Activated CD8-positive, alpha-beta memory T cell treated with anti-CD3 and anti-CD28 coated beads, Interleukin-2, amount 10 ng/mL, durations not matched to agents 7 days and 5 days (primary cell): ENCODE measurements around the gene GPC4. TPM values are rescaled to one million over a fixed set of nuclear protein-coding genes. Genes with fewer than 3 reads are reported as not detected.
"Not testable (repeated sequence)": the region's sequence is repeated elsewhere in the genome, so short reads cannot be mapped to it uniquely, and the experiment has no call there.

Experiments used
- ATAC-seq: fragments of 150-1000 bp; cut with Tn5 transposase; one replicate; pipeline ENCODE4 v1.10.0; 2021; ENCODE audit warnings: moderate library complexity
- CTCF ChIA-PET: fragments of 350-600 bp; sonication (Branson Sonifier 250); formaldehyde crosslinking; loops from one replicate; lab custom pipeline; 2021; ENCODE audit warnings: antibody characterized with exemption; lab: Charles Lee
- DNase-seq: peaks from one replicate; pipeline ENCODE4 v3.0.0-alpha.2; 2020
- H3K27ac Mint-ChIP-seq: one replicate; pipeline ENCODE4 v1.8.0; 2021; ENCODE audit warnings: mild to moderate bottlenecking, mixed read lengths
- H3K27me3 Mint-ChIP-seq: one replicate; pipeline ENCODE4 v1.8.0; 2021; ENCODE audit warnings: mixed read lengths
- H3K36me3 Mint-ChIP-seq: one replicate; pipeline ENCODE4 v1.8.0; 2021; ENCODE audit warnings: mild to moderate bottlenecking, mixed read lengths
- H3K4me1 Mint-ChIP-seq: one replicate; pipeline ENCODE4 v1.8.0; 2021; ENCODE audit warnings: mixed read lengths
- H3K4me3 Mint-ChIP-seq: one replicate; pipeline ENCODE4 v1.8.0; 2021; ENCODE audit warnings: mild to moderate bottlenecking, moderate library complexity, mixed read lengths
- H3K9me3 Mint-ChIP-seq: one replicate; pipeline ENCODE4 v1.8.0; 2022; ENCODE audit warnings: low read depth, mixed read lengths
- total RNA-seq, 2 experiments: library from RNA; stranded (reverse); gene quantifications; one replicate each; pipeline ENCODE4 v1.2.3, GENCODE V29; 2021

Gene GPC4
- total RNA-seq, 2 experiments from 2014 or later: not detected

- Mint-ChIP-seq H3K27ac (no peak overlapping the region), H3K4me3 (no peak overlapping the region), H3K36me3 (no peaks in the 10 kb centered on the region), H3K9me3 (no peaks in the 10 kb centered on the region), H3K4me1 (no peaks in the 10 kb centered on the region), H3K27me3 (no peaks in the 10 kb centered on the region)
- CTCF ChIA-PET: interaction anchor here (0.9 kb wide), 1 partner anchor 335 kb away, joined by 3 read pairs; no protein-coding TSS in a partner anchor
- DNase-seq: no peak
- no peak for ATAC-seq
Measured at GRCh38 chrX:133335027-133335426, 80.3 kb downstream of the GPC4 start.

- CTCF ChIA-PET: interaction anchor here (1.5 kb wide), 1 partner anchor 15 kb away, joined by 3 read pairs; no protein-coding TSS in a partner anchor
- Mint-ChIP-seq H3K27ac (no peak overlapping the region), H3K4me3 (no peak overlapping the region), H3K36me3 (no peaks in the 10 kb centered on the region), H3K9me3 (no peaks in the 10 kb centered on the region), H3K27me3 (no peaks in the 10 kb centered on the region), H3K4me1 (no peaks in the 10 kb centered on the region)
- no peak for DNase-seq
- no peak for ATAC-seq
Measured at GRCh38 chrX:133333154-133333750, 82.0 kb downstream of the GPC4 start.

GRCh38 chrX:133332737-133333136 is 82.6 kb downstream of the GPC4 start:
- H3K27ac Mint-ChIP-seq: no peak overlapping the region
- ATAC-seq: no peak
- H3K27me3 Mint-ChIP-seq: no peaks in the 10 kb centered on the region
- H3K4me3 Mint-ChIP-seq: no peak overlapping the region
- no peaks in the 10 kb centered on the region for H3K9me3 Mint-ChIP-seq
- no peak for DNase-seq
- no peaks in the 10 kb centered on the region for H3K36me3 Mint-ChIP-seq
- CTCF ChIA-PET: interaction anchor here (1.5 kb wide), 1 partner anchor 15 kb away, joined by 3 read pairs; no protein-coding TSS in a partner anchor
- H3K4me1 Mint-ChIP-seq: no peaks in the 10 kb centered on the region

GRCh38 chrX:133330956-133331355 is 84.3 kb downstream of the GPC4 start:
- Mint-ChIP-seq H3K27ac (no peak overlapping the region), H3K9me3 (no peaks in the 10 kb centered on the region), H3K4me1 (no peaks in the 10 kb centered on the region), H3K36me3 (no peaks in the 10 kb centered on the region), H3K27me3 (no peaks in the 10 kb centered on the region), H3K4me3 (no peak overlapping the region)
- ATAC-seq (no peak), DNase-seq (no peak)
- CTCF ChIA-PET: no interaction called here

- Mint-ChIP-seq H3K36me3 (no peaks in the 10 kb centered on the region), H3K4me3 (no peak overlapping the region), H3K27ac (no peak overlapping the region), H3K27me3 (no peaks in the 10 kb centered on the region), H3K4me1 (no peaks in the 10 kb centered on the region), H3K9me3 (no peaks in the 10 kb centered on the region)
- CTCF ChIA-PET: no interaction called here
- no peak for ATAC-seq
- DNase-seq: no peak
Measured at GRCh38 chrX:133325422-133325821, 89.9 kb downstream of the GPC4 start.

GRCh38 chrX:133323431-133323830 is 91.9 kb downstream of the GPC4 start:
- H3K9me3 Mint-ChIP-seq: no peaks in the 10 kb centered on the region
- no peaks in the 10 kb centered on the region for H3K36me3 Mint-ChIP-seq
- no peaks in the 10 kb centered on the region for H3K27me3 Mint-ChIP-seq
- H3K4me3 Mint-ChIP-seq: no peak overlapping the region
- DNase-seq (no peak), ATAC-seq (no peak)
- no peaks in the 10 kb centered on the region for H3K4me1 Mint-ChIP-seq
- CTCF ChIA-PET: no interaction called here
- no peak overlapping the region for H3K27ac Mint-ChIP-seq

GRCh38 chrX:133322269-133322668 is 93.0 kb downstream of the GPC4 start:
- ATAC-seq, H3K36me3 Mint-ChIP-seq, H3K27ac Mint-ChIP-seq, H3K9me3 Mint-ChIP-seq, H3K27me3 Mint-ChIP-seq, H3K4me3 Mint-ChIP-seq, DNase-seq, H3K4me1 Mint-ChIP-seq, CTCF ChIA-PET: not testable (repeated sequence)

GRCh38 chrX:133321451-133321850 is 93.8 kb downstream of the GPC4 start:
- Mint-ChIP-seq H3K4me3 (no peak overlapping the region), H3K9me3 (no peaks in the 10 kb centered on the region), H3K27me3 (no peaks in the 10 kb centered on the region), H3K36me3 (no peaks in the 10 kb centered on the region), H3K27ac (no peak overlapping the region), H3K4me1 (no peaks in the 10 kb centered on the region)
- CTCF ChIA-PET: no interaction called here
- DNase-seq (no peak), ATAC-seq (no peak)

GRCh38 chrX:133314281-133314680 is 101.0 kb downstream of the GPC4 start:
- no peaks in the 10 kb centered on the region for H3K27me3 Mint-ChIP-seq
- DNase-seq: no peak

GRCh38 chrX:133308499-133308897 is 106.8 kb downstream of the GPC4 start:
- Mint-ChIP-seq H3K27me3 (no peaks in the 10 kb centered on the region), H3K27ac (no peak overlapping the region)
- CTCF ChIA-PET: no interaction called here

More at GRCh38 chrX:133314281-133314680, 101.0 kb downstream of the GPC4 start:
- H3K4me1 Mint-ChIP-seq: no peaks in the 10 kb centered on the region
- no peaks in the 10 kb centered on the region for H3K36me3 Mint-ChIP-seq
- H3K4me3 Mint-ChIP-seq: no peak overlapping the region
- CTCF ChIA-PET: no interaction called here
- no peak for ATAC-seq
- no peak overlapping the region for H3K27ac Mint-ChIP-seq
- H3K9me3 Mint-ChIP-seq: no peaks in the 10 kb centered on the region

GRCh38 chrX:133307637-133308498 is 107.4 kb downstream of the GPC4 start:
- Mint-ChIP-seq H3K4me1 (no peaks in the 10 kb centered on the region), H3K4me3 (no peak overlapping the region), H3K27ac (no peak overlapping the region), H3K36me3 (no peaks in the 10 kb centered on the region), H3K9me3 (no peaks in the 10 kb centered on the region), H3K27me3 (no peaks in the 10 kb centered on the region)
- no peak for ATAC-seq
- CTCF ChIA-PET: no interaction called here
- no peak for DNase-seq

More at GRCh38 chrX:133308499-133308897, 106.8 kb downstream of the GPC4 start:
- Mint-ChIP-seq H3K9me3 (no peaks in the 10 kb centered on the region), H3K4me1 (no peaks in the 10 kb centered on the region), H3K4me3 (no peak overlapping the region), H3K36me3 (no peaks in the 10 kb centered on the region)
- ATAC-seq (no peak), DNase-seq (no peak)

- ATAC-seq: no peak
- DNase-seq: no peak
- Mint-ChIP-seq H3K36me3 (no peaks in the 10 kb centered on the region), H3K9me3 (no peaks in the 10 kb centered on the region), H3K27ac (no peak overlapping the region), H3K4me1 (no peaks in the 10 kb centered on the region), H3K27me3 (no peaks in the 10 kb centered on the region), H3K4me3 (no peak overlapping the region)
- CTCF ChIA-PET: no interaction called here
Measured at GRCh38 chrX:133307094-133307493, 108.2 kb downstream of the GPC4 start.

GRCh38 chrX:133306316-133306715 is 109.0 kb downstream of the GPC4 start:
- Mint-ChIP-seq H3K27me3 (no peaks in the 10 kb centered on the region), H3K9me3 (no peaks in the 10 kb centered on the region)

GRCh38 chrX:133305348-133305747 is 109.9 kb downstream of the GPC4 start:
- H3K9me3 Mint-ChIP-seq: no peaks in the 10 kb centered on the region
- H3K4me3 Mint-ChIP-seq: no peak overlapping the region
- H3K4me1 Mint-ChIP-seq: no peaks in the 10 kb centered on the region
- DNase-seq (no peak), ATAC-seq (no peak)
- CTCF ChIA-PET: no interaction called here
- H3K36me3 Mint-ChIP-seq: no peaks in the 10 kb centered on the region
- no peak overlapping the region for H3K27ac Mint-ChIP-seq
- no peaks in the 10 kb centered on the region for H3K27me3 Mint-ChIP-seq

More at GRCh38 chrX:133306316-133306715, 109.0 kb downstream of the GPC4 start:
- DNase-seq: no peak
- no peak for ATAC-seq
- Mint-ChIP-seq H3K4me1 (no peaks in the 10 kb centered on the region), H3K36me3 (no peaks in the 10 kb centered on the region), H3K27ac (no peak overlapping the region), H3K4me3 (no peak overlapping the region)
- CTCF ChIA-PET: interaction anchor here (0.6 kb wide), 1 partner anchor 23 kb away, joined by 3 read pairs; no protein-coding TSS in a partner anchor
